ENCODE results near the gene PDZRN3.

The PDZRN3 gene

GRCh38 chr3:73525591-73525990 lies 99.2 kb downstream of the PDZRN3 start:
- H3K4me3 ChIP-seq (ENCODE audit: low read depth, low read length), result no peak overlapping the region
- H2BK120ac ChIP-seq (ENCODE audit: insufficient read depth, low read length, poor library complexity), result no peak overlapping the region
- no peak overlapping the region for H2AFZ ChIP-seq (ENCODE audit: insufficient read depth, low read length, poor library complexity)
- no peak overlapping the region for H3K27ac ChIP-seq (ENCODE audit: low read depth, low read length)
- no peak overlapping the region for H4K8ac ChIP-seq (ENCODE audit: low read depth, low read length)
- no peak overlapping the region for H3K14ac ChIP-seq (ENCODE audit: low read length)
- no peaks in the 10 kb centered on the region for H3K79me2 ChIP-seq (ENCODE audit: control insufficient read depth, insufficient read depth, low read length, poor library complexity)
- H3K4me2 ChIP-seq (ENCODE audit: low read length), result no peak overlapping the region
- no peaks in the 10 kb centered on the region for H3K27me3 ChIP-seq (ENCODE audit: insufficient read depth, low read length)
- no peaks in the 10 kb centered on the region for H3K4me1 ChIP-seq (ENCODE audit: control insufficient read depth in 1 of 2, insufficient read depth in 2 of 2, low read length in 2 of 2)
- no peak overlapping the region for H2BK5ac ChIP-seq (ENCODE audit: low read depth, low read length, poor library complexity)
- H2AK5ac ChIP-seq (ENCODE audit: low read length), result no peak overlapping the region
- no peak overlapping the region for H2BK12ac ChIP-seq (ENCODE audit: low read length)
- peaks cover 2 to 3% of the 10 kb centered on the region in 2 experiments for H3K36me3 ChIP-seq (ENCODE audit: control insufficient read depth in 1 of 2, insufficient read depth in 2 of 2, low read length in 2 of 2)
- H3K18ac ChIP-seq (ENCODE audit: low read length), result no peak overlapping the region
- DNase-seq, result no peak
- H3K79me1 ChIP-seq (ENCODE audit: low read length), result no peaks in the 10 kb centered on the region
- no peak overlapping the region for H4K91ac ChIP-seq (ENCODE audit: low read depth, low read length)
- H3K9ac ChIP-seq (ENCODE audit: low read length), result no peak overlapping the region
- no peak overlapping the region for H3K4ac ChIP-seq (ENCODE audit: low read depth, low read length)
- WGBS (ENCODE audit: extremely low coverage, insufficient coverage, insufficient read length), result no CpG with 5 or more reads among the region's 6 CpGs
- H3K23ac ChIP-seq (ENCODE audit: low read length), result no peak overlapping the region
- no peaks in the 10 kb centered on the region for H3K9me3 ChIP-seq (ENCODE audit: insufficient read depth, low read depth, low read length)
- no peak overlapping the region for H4K12ac ChIP-seq (ENCODE audit: low read depth, low read length)

- no peak overlapping the region for H2AK5ac ChIP-seq (ENCODE audit: low read length)
- H3K36me3 ChIP-seq (ENCODE audit: control insufficient read depth in 1 of 2, insufficient read depth in 2 of 2, low read length in 2 of 2), result peaks cover 2 to 3% of the 10 kb centered on the region in 2 experiments
- no peak overlapping the region for H2BK120ac ChIP-seq (ENCODE audit: insufficient read depth, low read length, poor library complexity)
- no CpG with 5 or more reads among the region's 2 CpGs for WGBS (ENCODE audit: extremely low coverage, insufficient coverage, insufficient read length)
- no peak overlapping the region for H2BK12ac ChIP-seq (ENCODE audit: low read length)
- peaks cover 0 to 3% of the 10 kb centered on the region in 2 experiments for H3K4me1 ChIP-seq (ENCODE audit: control insufficient read depth in 1 of 2, insufficient read depth in 2 of 2, low read length in 2 of 2)
- H3K14ac ChIP-seq (ENCODE audit: low read length), result no peak overlapping the region
- no peak overlapping the region for H3K4me3 ChIP-seq (ENCODE audit: low read depth, low read length)
- H3K4me2 ChIP-seq (ENCODE audit: low read length), result no peak overlapping the region
- DNase-seq, result no peak
- no peaks in the 10 kb centered on the region for H3K9me3 ChIP-seq (ENCODE audit: insufficient read depth, low read depth, low read length)
- no peaks in the 10 kb centered on the region for H3K27me3 ChIP-seq (ENCODE audit: insufficient read depth, low read length)
- H3K4ac ChIP-seq (ENCODE audit: low read depth, low read length), result no peak overlapping the region
- no peak overlapping the region for H2BK5ac ChIP-seq (ENCODE audit: low read depth, low read length, poor library complexity)
- no peak overlapping the region for H3K9ac ChIP-seq (ENCODE audit: low read length)
- H4K8ac ChIP-seq (ENCODE audit: low read depth, low read length), result no peak overlapping the region
- H3K18ac ChIP-seq (ENCODE audit: low read length), result no peak overlapping the region
- H4K12ac ChIP-seq (ENCODE audit: low read depth, low read length), result no peak overlapping the region
- no peaks in the 10 kb centered on the region for H3K79me2 ChIP-seq (ENCODE audit: control insufficient read depth, insufficient read depth, low read length, poor library complexity)
- no peak overlapping the region for H4K91ac ChIP-seq (ENCODE audit: low read depth, low read length)
- H3K23ac ChIP-seq (ENCODE audit: low read length), result no peak overlapping the region
- no peaks in the 10 kb centered on the region for H3K79me1 ChIP-seq (ENCODE audit: low read length)
- H2AFZ ChIP-seq (ENCODE audit: insufficient read depth, low read length, poor library complexity), result no peak overlapping the region
- no peak overlapping the region for H3K27ac ChIP-seq (ENCODE audit: low read depth, low read length)
These were observed 101.1 kb downstream of the PDZRN3 start for GRCh38 chr3:73523661-73524060.

DNA sequence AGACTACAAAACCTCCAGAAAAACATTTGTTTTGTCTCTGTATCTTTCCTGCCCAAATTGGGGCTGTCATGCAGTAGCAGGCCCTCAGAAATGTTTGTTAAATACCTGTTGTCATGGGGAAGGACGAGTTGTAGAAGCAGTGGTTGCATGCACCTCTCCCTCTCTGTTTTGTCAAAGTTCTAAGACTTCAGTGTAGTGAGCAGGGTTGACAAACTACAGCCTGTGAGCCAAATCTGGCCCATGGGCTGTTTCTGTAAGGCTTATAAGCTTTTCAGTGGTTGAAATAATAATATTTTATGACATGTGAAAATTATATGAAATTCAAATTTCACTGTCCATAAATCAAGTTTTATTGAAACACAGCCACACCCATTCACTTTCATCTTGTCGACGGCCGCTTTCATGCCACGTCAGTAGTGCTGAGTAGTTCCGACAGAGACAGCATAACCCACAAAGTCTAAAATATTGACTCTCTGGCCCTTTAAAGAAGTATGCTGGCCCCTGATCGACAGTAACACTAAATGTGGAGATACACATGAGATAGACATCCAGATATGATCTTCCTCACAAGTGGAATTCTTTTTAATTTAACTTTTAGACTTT lies 102.9 kb downstream of the PDZRN3 start:
- Histone ChIP-seq H2BK5ac (ENCODE audit: low read depth, low read length, poor library complexity) (no peak overlapping the region), H3K9ac (ENCODE audit: low read length) (no peak overlapping the region), H3K27me3 (ENCODE audit: insufficient read depth, low read length) (no peaks in the 10 kb centered on the region), H4K12ac (ENCODE audit: low read depth, low read length) (no peak overlapping the region), H3K79me2 (ENCODE audit: control insufficient read depth, insufficient read depth, low read length, poor library complexity) (no peaks in the 10 kb centered on the region), H3K9me3 (ENCODE audit: insufficient read depth, low read depth, low read length) (no peaks in the 10 kb centered on the region), H2BK12ac (ENCODE audit: low read length) (no peak overlapping the region), H2BK120ac (ENCODE audit: insufficient read depth, low read length, poor library complexity) (no peak overlapping the region), H3K27ac (ENCODE audit: low read depth, low read length) (no peak overlapping the region), H4K91ac (ENCODE audit: low read depth, low read length) (no peak overlapping the region), H3K79me1 (ENCODE audit: low read length) (no peaks in the 10 kb centered on the region), H3K4ac (ENCODE audit: low read depth, low read length) (no peak overlapping the region), H4K8ac (ENCODE audit: low read depth, low read length) (no peak overlapping the region), H3K36me3 (ENCODE audit: control insufficient read depth in 1 of 2, insufficient read depth in 2 of 2, low read length in 2 of 2) (peaks cover 2 to 3% of the 10 kb centered on the region in 2 experiments), H3K4me2 (ENCODE audit: low read length) (no peak overlapping the region), H2AK5ac (ENCODE audit: low read length) (no peak overlapping the region), H3K23ac (ENCODE audit: low read length) (no peak overlapping the region), H2AFZ (ENCODE audit: insufficient read depth, low read length, poor library complexity) (no peak overlapping the region), H3K18ac (ENCODE audit: low read length) (no peak overlapping the region), H3K14ac (ENCODE audit: low read length) (no peak overlapping the region), H3K4me3 (ENCODE audit: low read depth, low read length) (no peak overlapping the region), H3K4me1 (ENCODE audit: control insufficient read depth in 1 of 2, insufficient read depth in 2 of 2, low read length in 2 of 2) (peaks cover 0 to 3% of the 10 kb centered on the region in 2 experiments)
- no peak for DNase-seq
- no CpG with 5 or more reads among the region's 7 CpGs for WGBS (ENCODE audit: extremely low coverage, insufficient coverage, insufficient read length)

DNA sequence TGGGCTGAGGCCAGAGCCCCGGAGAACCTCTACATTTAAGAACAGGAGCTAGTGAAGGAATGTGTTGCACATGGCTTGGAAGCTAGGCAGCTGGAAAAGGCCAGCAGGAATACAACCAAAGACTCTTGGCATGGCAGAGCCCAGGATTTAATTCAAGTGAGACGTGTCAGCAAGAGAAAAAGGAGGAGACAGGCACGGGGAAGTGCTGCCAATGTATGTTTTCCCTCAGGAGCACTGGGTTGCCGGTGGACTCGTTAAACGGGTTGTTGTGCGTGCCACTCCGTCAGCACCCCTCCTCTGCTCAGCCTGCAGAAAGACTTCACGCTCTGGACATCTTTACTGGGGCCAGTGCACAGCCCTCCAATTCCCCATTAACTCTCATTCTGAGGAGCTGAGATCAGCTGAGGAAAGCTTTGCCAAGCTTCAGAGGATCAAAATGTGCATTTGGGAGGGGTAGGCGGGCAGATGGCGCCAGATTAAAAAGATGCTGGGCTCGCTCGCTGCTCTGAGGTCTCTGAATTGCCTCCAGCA lies 103.7 kb downstream of the PDZRN3 start:
- no peaks in the 10 kb centered on the region for H3K9me3 ChIP-seq (ENCODE audit: insufficient read depth, low read depth, low read length)
- H3K79me2 ChIP-seq (ENCODE audit: control insufficient read depth, insufficient read depth, low read length, poor library complexity), result no peaks in the 10 kb centered on the region
- H3K4ac ChIP-seq (ENCODE audit: low read depth, low read length), result no peak overlapping the region
- H2BK120ac ChIP-seq (ENCODE audit: insufficient read depth, low read length, poor library complexity), result no peak overlapping the region
- H2BK12ac ChIP-seq (ENCODE audit: low read length), result no peak overlapping the region
- no peak overlapping the region for H3K9ac ChIP-seq (ENCODE audit: low read length)
- H2BK5ac ChIP-seq (ENCODE audit: low read depth, low read length, poor library complexity), result no peak overlapping the region
- no peak overlapping the region for H3K4me2 ChIP-seq (ENCODE audit: low read length)
- H3K27ac ChIP-seq (ENCODE audit: low read depth, low read length), result no peak overlapping the region
- no peak overlapping the region for H4K91ac ChIP-seq (ENCODE audit: low read depth, low read length)
- peaks cover 0 to 3% of the 10 kb centered on the region in 2 experiments for H3K4me1 ChIP-seq (ENCODE audit: control insufficient read depth in 1 of 2, insufficient read depth in 2 of 2, low read length in 2 of 2)
- H3K14ac ChIP-seq (ENCODE audit: low read length), result no peak overlapping the region
- DNase-seq, result no peak
- no peak overlapping the region for H4K8ac ChIP-seq (ENCODE audit: low read depth, low read length)
- no peak overlapping the region for H2AK5ac ChIP-seq (ENCODE audit: low read length)
- no peaks in the 10 kb centered on the region for H3K79me1 ChIP-seq (ENCODE audit: low read length)
- H3K4me3 ChIP-seq (ENCODE audit: low read depth, low read length), result no peak overlapping the region
- peak overlapping the region; percentile 29 for H3K18ac ChIP-seq (ENCODE audit: low read length)
- H2AFZ ChIP-seq (ENCODE audit: insufficient read depth, low read length, poor library complexity), result no peak overlapping the region
- H4K12ac ChIP-seq (ENCODE audit: low read depth, low read length), result no peak overlapping the region
- peaks cover 2 to 3% of the 10 kb centered on the region in 2 experiments for H3K36me3 ChIP-seq (ENCODE audit: control insufficient read depth in 1 of 2, insufficient read depth in 2 of 2, low read length in 2 of 2)
- WGBS (ENCODE audit: extremely low coverage, insufficient coverage, insufficient read length), result no CpG with 5 or more reads among the region's 13 CpGs
- H3K23ac ChIP-seq (ENCODE audit: low read length), result no peak overlapping the region
- H3K27me3 ChIP-seq (ENCODE audit: insufficient read depth, low read length), result no peaks in the 10 kb centered on the region
